Endothelial cell of umbilical vein (primary cell): ENCODE measurements around the gene RNF150. TPM values are rescaled to one million over a fixed set of nuclear protein-coding genes. Genes with fewer than 3 reads are reported as not detected.

Experiments
- BruUV-seq: library from RNA; stranded (reverse); fragments of 400-500 nt; replicated peaks from 2 replicates; lab custom pipeline; 2021; lab: Mats Ljungman, UMichigan
- CTCF ChIA-PET: fragments of 300-600, 350-600 bp; sonication (Branson Sonifier 250); formaldehyde crosslinking; loops from one replicate; lab custom pipeline; 2021; ENCODE audit warnings: antibody characterized with exemption, inconsistent platforms; lab: Charles Lee
- POLR2A ChIA-PET: fragments of 300-600, 350-600 bp; sonication (Branson Sonifier 250); formaldehyde crosslinking; loops from one replicate; lab custom pipeline; 2021; ENCODE audit warnings: antibody characterized with exemption, inconsistent platforms; lab: Charles Lee
- DNase-seq: peaks from one replicate; pipeline ENCODE4 v3.0.0-alpha.2; 2011; ENCODE audit warnings: low read depth, low spot score
- FAIRE-seq: peaks from 2 replicates; lab custom pipeline; 2011; peaks lifted over from hg19 to GRCh38; lab: Jason Lieb, UNC
- H2AFZ ChIP-seq: 2 replicates; pipeline ENCODE4 v1.6.0; 2012; ENCODE audit warnings: low read depth, low read length, control low read depth, inconsistent platforms
- H3K27ac ChIP-seq: 2 replicates; pipeline ENCODE4 v1.5.1; 2011; ENCODE audit warnings: low read depth, mild to moderate bottlenecking, control low read depth, low read length, moderate library complexity; ENCODE audit not compliant: insufficient read depth
- H3K27me3 ChIP-seq, 2 experiments: 2 replicates each; pipeline versions ENCODE4 v1.6.0 to v1.6.1; 2011; ENCODE audit warnings: low read length in 2 of 2, mixed read lengths in 1 of 2; ENCODE audit not compliant: control insufficient read depth in 2 of 2, insufficient read depth in 2 of 2
- H3K36me3 ChIP-seq, 2 experiments: 2 replicates in 1 of 2; 3 replicates in 1 of 2; pipeline ENCODE4 v1.5.1; 2011; ENCODE audit warnings: low read length in 2 of 2, mild to moderate bottlenecking in 1 of 2, moderate library complexity in 1 of 2; ENCODE audit not compliant: control insufficient read depth in 2 of 2, insufficient read depth in 2 of 2; ENCODE audit errors: extremely low read depth in 1 of 2
- H3K4me1 ChIP-seq: 3 replicates; pipeline ENCODE4 v1.5.1; 2011; ENCODE audit warnings: mild to moderate bottlenecking, low read length; ENCODE audit not compliant: control insufficient read depth, insufficient read depth; ENCODE audit errors: extremely low read depth
- H3K4me2 ChIP-seq: 2 replicates; pipeline ENCODE4 v1.6.1; 2011; ENCODE audit warnings: low read length, control low read depth, mixed read lengths; ENCODE audit not compliant: insufficient read depth
- H3K4me3 ChIP-seq, 3 experiments: fragments of 200-600 bp in 1 of 3; sonication (generic), shearing (Covaris generic) in 1 of 3; replicated peaks in 1 of 3; 2 replicates each; pipeline ENCODE4 v1.5.1; 2011 to 2016; ENCODE audit warnings: control low read depth in 3 of 3, low read length in 3 of 3, mild to moderate bottlenecking in 2 of 3, inconsistent platforms in 1 of 3, low read depth in 1 of 3, moderate library complexity in 1 of 3; ENCODE audit not compliant: insufficient read depth in 1 of 3
- H3K79me2 ChIP-seq: 2 replicates; pipeline ENCODE4 v1.6.0; 2012; ENCODE audit warnings: low read length, inconsistent platforms; ENCODE audit not compliant: control insufficient read depth, insufficient read depth
- H3K9ac ChIP-seq: replicated peaks from 2 replicates; pipeline ENCODE3; 2011; ENCODE audit warnings: low read length, control low read depth; ENCODE audit not compliant: insufficient read depth; ENCODE audit errors: extremely low read depth
- H3K9me1 ChIP-seq: replicated peaks from 3 replicates; pipeline ENCODE4 v1.6.0; 2011; ENCODE audit warnings: mild to moderate bottlenecking, low read length; ENCODE audit not compliant: control insufficient read depth, insufficient read depth; ENCODE audit errors: extremely low read depth
- H3K9me3 ChIP-seq: replicated peaks from 2 replicates; pipeline ENCODE4 v1.5.1; 2012; ENCODE audit warnings: low read length, inconsistent platforms; ENCODE audit not compliant: control insufficient read depth, insufficient read depth
- H4K20me1 ChIP-seq: replicated peaks from 2 replicates; pipeline ENCODE3; 2011; ENCODE audit warnings: mild to moderate bottlenecking, low read length; ENCODE audit not compliant: control insufficient read depth, insufficient read depth; ENCODE audit errors: extremely low read depth
- CTCF ChIP-seq, 2 donors: IDR thresholded peaks; 1 replicate in 1 of 2; 2 replicates in 1 of 2; pipeline ENCODE4 v1.5.1; 2011; ENCODE audit warnings: low read length in 2 of 2, mild to moderate bottlenecking in 2 of 2, moderate library complexity in 2 of 2, control low read depth in 1 of 2, inconsistent platforms in 1 of 2, low read depth in 1 of 2; ENCODE audit not compliant: insufficient read depth in 1 of 2; ENCODE audit errors: extremely low read depth in 1 of 2
- EZH2 ChIP-seq: IDR thresholded peaks from 2 replicates; pipeline ENCODE4 v1.6.1; 2012; ENCODE audit warnings: borderline replicate concordance, low read depth, mild to moderate bottlenecking, moderate library complexity, low read length, inconsistent platforms; ENCODE audit not compliant: severe bottlenecking
- FOS ChIP-seq: IDR thresholded peaks from 2 replicates; pipeline ENCODE4 v1.6.1; 2011; ENCODE audit warnings: mild to moderate bottlenecking, low read length, moderate library complexity, borderline replicate concordance; ENCODE audit not compliant: insufficient read depth
- GATA2 ChIP-seq: IDR thresholded peaks from 2 replicates; pipeline ENCODE4 v1.7.0; 2011; ENCODE audit warnings: low read depth, mild to moderate bottlenecking, moderate library complexity, mixed read lengths, low read length; ENCODE audit not compliant: insufficient read length, insufficient read depth
- JUN ChIP-seq: IDR thresholded peaks from 2 replicates; pipeline ENCODE4 v1.6.1; 2011; ENCODE audit warnings: borderline replicate concordance, low read depth; ENCODE audit not compliant: insufficient read length, insufficient read depth
- MYC ChIP-seq: IDR thresholded peaks from one replicate; pipeline ENCODE4 v1.6.1; 2011; ENCODE audit warnings: mild to moderate bottlenecking, low read depth, low read length
- POLR2A ChIP-seq: IDR thresholded peaks from 2 replicates; pipeline ENCODE4 v1.6.1; 2012; ENCODE audit warnings: low read depth, mild to moderate bottlenecking, control low read depth, low read length
- POLR2AphosphoS5 ChIP-seq: IDR thresholded peaks from 2 replicates; pipeline ENCODE4 v1.6.1; 2012; ENCODE audit warnings: low read depth, mild to moderate bottlenecking, control low read depth, low read length, moderate library complexity; ENCODE audit not compliant: insufficient read depth
- dilution Hi-C: fragments of 300-500 bp; cut with MboI; formaldehyde crosslinking; loops from one replicate; pipeline ENCODE4 v1.15.0; 2019; ENCODE audit warnings: low sequenced_read_pairs; ENCODE audit not compliant: extremely low pct_ligation_motif_present
- intact Hi-C: fragments of 100-400 bp; cut with micrococcal nuclease; formaldehyde crosslinking; loops from one replicate; pipeline ENCODE4 v1.10.0; 2022
- polyA plus RNA-seq, 4 experiments: library from polyadenylated mRNA; depleted of rRNA in 3 of 4; stranded (reverse) in 3 of 4; unstranded in 1 of 4; fragments of >200 nt; gene quantifications; 2 replicates each; pipeline versions ENCODE4 v1.2.1 to v1.2.3, GENCODE V29; 2011 to 2012; ENCODE audit warnings: missing spikeins in 1 of 4
- total RNA-seq: library from RNA; stranded (reverse); gene quantifications from 2 replicates; pipeline ENCODE4 v1.2.3, GENCODE V29; 2021
- TF ChIP-seq, protein P1 (sequence below): IDR thresholded peaks from 2 replicates; pipeline ENCODE4 v1.6.1; 2011; ENCODE audit not compliant: insufficient read depth, insufficient read length

The RNF150 gene
- total and polyA plus RNA-seq, 2 donors (not counting 3 experiments of a cell fraction or from before 2014, with no cell fraction given) = 0.33 to 0.35 TPM

DNA sequence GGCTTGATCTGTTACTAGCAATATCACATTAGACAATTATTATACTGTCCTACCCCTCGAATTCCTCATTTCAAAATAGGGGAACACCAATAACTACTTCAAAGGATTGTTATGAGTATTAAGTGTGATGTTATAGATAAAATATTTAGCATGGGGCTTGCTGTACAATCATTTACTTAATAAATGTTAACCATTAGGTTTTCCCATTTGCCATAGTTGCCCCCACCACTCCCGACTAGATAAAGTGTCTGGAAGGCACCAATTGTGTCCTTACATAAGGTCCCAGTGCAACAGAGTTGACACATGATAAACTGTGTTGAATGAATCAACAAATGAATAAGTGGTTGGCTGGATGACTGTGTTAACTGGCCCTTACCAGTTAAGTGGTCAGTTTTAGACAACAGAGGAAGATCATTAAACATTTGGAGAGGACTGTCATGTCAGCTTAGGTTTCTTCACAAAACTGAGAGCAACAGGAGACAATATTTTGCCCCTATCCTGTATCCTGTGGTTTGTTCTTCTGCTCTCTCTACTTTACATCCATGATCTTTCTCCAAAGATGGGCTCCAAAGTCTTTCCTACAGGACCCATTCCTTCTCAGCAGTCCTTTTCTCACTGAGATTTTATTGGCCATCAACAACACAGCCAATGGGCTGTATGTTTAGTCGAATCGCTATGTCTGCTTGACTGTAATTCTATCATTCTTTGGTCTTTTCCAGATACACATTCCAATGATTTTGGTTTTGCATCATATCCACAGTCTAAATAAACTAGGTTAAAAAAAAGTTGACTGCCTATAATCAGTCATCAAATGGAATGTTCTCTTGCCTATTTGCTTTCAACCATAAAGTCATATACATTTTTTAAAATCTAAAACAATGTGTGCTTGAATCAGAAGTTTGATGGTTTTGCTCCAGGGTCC is 74.4 kb downstream of the RNF150 start:
- Histone ChIP-seq H3K9me3 (no peaks in the 10 kb centered on the region), H3K79me2 (no peaks in the 10 kb centered on the region), H3K36me3 (no peaks in the 10 kb centered on the region), H2AFZ (no peak overlapping the region), H3K4me1 (no peaks in the 10 kb centered on the region), H3K4me3 (no peak overlapping the region), H4K20me1 (no peaks in the 10 kb centered on the region), H3K4me2 (no peak overlapping the region), H3K9ac (no peak overlapping the region), H3K27me3 (no peaks in the 10 kb centered on the region), H3K27ac (no peak overlapping the region), H3K9me1 (no peaks in the 10 kb centered on the region)
- dilution Hi-C loops (no loop called here), intact Hi-C loops (no loop called here)
- FAIRE-seq = no peak
- ChIA-PET POLR2A (no interaction called here), CTCF (no interaction called here)
- no TSS peak for BruUV-seq
- DNase-seq = no peak
- TF ChIP-seq MYC (no peak), POLR2A (no peak), GATA2 (no peak), EZH2 (no peak), FOS (no peak), CTCF (IDR thresholded peaks at IDR 0.05; ENCODE audit: extremely low read depth in 1 of 2, insufficient read depth in 1 of 2, low read depth in 1 of 2, low read length in 2 of 2) (no peak), JUN (no peak), POLR2AphosphoS5 (no peak)
- TF ChIP-seq, protein P1, sequence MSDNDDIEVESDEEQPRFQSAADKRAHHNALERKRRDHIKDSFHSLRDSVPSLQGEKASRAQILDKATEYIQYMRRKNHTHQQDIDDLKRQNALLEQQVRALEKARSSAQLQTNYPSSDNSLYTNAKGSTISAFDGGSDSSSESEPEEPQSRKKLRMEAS = no peak
